GM12878 (cell line): ENCODE results near the gene ODAD4. TPM values are rescaled to one million over a fixed set of nuclear protein-coding genes. Genes with fewer than 3 reads are reported as not detected.

Experiments used
- ATAC-seq: fragments of 200-7000 bp; cut with Tn5 transposase; 3 replicates; pipeline ENCODE4 v1.9.1; 2020; ENCODE audit warnings: mild to moderate bottlenecking, moderate library complexity
- BruUV-seq: library from RNA; stranded (reverse); fragments of 400-500 nt; replicated peaks from 2 replicates; lab custom pipeline; 2021; lab: Mats Ljungman, UMichigan
- CTCF ChIA-PET: fragments of 300-600 bp; sonication (Branson Sonifier 250); formaldehyde crosslinking; extraction: SDS; loops from one replicate; lab custom pipeline; 2021; ENCODE audit warnings: inconsistent platforms; lab: Yijun Ruan, JAX
- POLR2A ChIA-PET: fragments of 350-600 bp; formaldehyde crosslinking; extraction: SDS; loops from one replicate; lab custom pipeline; 2021; ENCODE audit warnings: inconsistent platforms; lab: Charles Lee
- RAD21 ChIA-PET: fragments of 300-600 bp; sonication (Branson Sonifier 250); formaldehyde crosslinking; loops from one replicate; lab custom pipeline; 2023; ENCODE audit warnings: antibody characterized with exemption; ENCODE audit not compliant: unreplicated experiment; lab: Charles Lee
- SMC1A ChIA-PET: fragments of 300-600 bp; sonication (Branson Sonifier 250); formaldehyde crosslinking; loops from one replicate; lab custom pipeline; 2023; ENCODE audit not compliant: unreplicated experiment, uncharacterized antibody; lab: Charles Lee
- DNase-seq: peaks from one replicate; pipeline ENCODE4 v3.0.0-alpha.2; 2011; ENCODE audit warnings: low read depth, low spot score
- FAIRE-seq: peaks from 3 replicates; lab custom pipeline; 2011; peaks lifted over from hg19 to GRCh38; lab: Jason Lieb, UNC
- H2AFZ ChIP-seq: 2 replicates; pipeline ENCODE4 v1.6.0; 2011; ENCODE audit warnings: low read depth, low read length, control low read depth; ENCODE audit not compliant: control insufficient read depth
- H3K27ac ChIP-seq: 2 replicates; pipeline ENCODE4 v1.5.1; 2011; ENCODE audit warnings: control low read depth; ENCODE audit not compliant: control insufficient read depth, insufficient read depth
- H3K27me3 ChIP-seq, 2 experiments: replicated peaks in 1 of 2; 2 replicates each; pipeline versions ENCODE4 v1.6.0 to v1.6.1; 2011; ENCODE audit warnings: low read length in 1 of 2; ENCODE audit not compliant: control insufficient read depth in 2 of 2, insufficient read depth in 2 of 2
- H3K36me3 ChIP-seq, 2 experiments: 2 replicates each; pipeline ENCODE4 v1.5.1; 2011; ENCODE audit warnings: low read length in 1 of 2; ENCODE audit not compliant: control insufficient read depth in 2 of 2, insufficient read depth in 2 of 2
- H3K4me1 ChIP-seq: 2 replicates; pipeline ENCODE4 v1.6.1; 2011; ENCODE audit warnings: mild to moderate bottlenecking, low read length, moderate library complexity, mixed read lengths; ENCODE audit not compliant: control insufficient read depth, insufficient read depth
- H3K4me2 ChIP-seq: 2 replicates; pipeline ENCODE4 v1.6.0; 2011; ENCODE audit warnings: control low read depth; ENCODE audit not compliant: control insufficient read depth, insufficient read depth
- H3K4me3 ChIP-seq: fragments of 200-600 bp; sonication (generic); 2 replicates; pipeline ENCODE4 v1.5.1; 2016
- H3K79me2 ChIP-seq: 2 replicates; pipeline ENCODE4 v1.6.0; 2011; ENCODE audit warnings: low read length; ENCODE audit not compliant: control insufficient read depth, insufficient read depth
- H3K9ac ChIP-seq: 2 replicates; pipeline ENCODE4 v1.8.0; 2011; ENCODE audit warnings: low read length, control low read depth, mixed read lengths; ENCODE audit not compliant: control insufficient read depth, insufficient read depth
- H3K9me3 ChIP-seq: replicated peaks from 3 replicates; pipeline ENCODE4 v1.5.1; 2011; ENCODE audit warnings: mild to moderate bottlenecking, low read length; ENCODE audit not compliant: control insufficient read depth, insufficient read depth
- H4K20me1 ChIP-seq: 2 replicates; pipeline ENCODE4 v1.6.0; 2011; ENCODE audit not compliant: control insufficient read depth, insufficient read depth
- CREM ChIP-seq: IDR thresholded peaks from 2 replicates; pipeline ENCODE4 v1.6.1; 2014; ENCODE audit warnings: antibody characterized with exemption, low read depth
- KAT2A ChIP-seq: conservative IDR thresholded peaks from 2 replicates; pipeline ENCODE4 v1.6.1; 2011; ENCODE audit warnings: low read depth, low read length; ENCODE audit not compliant: control insufficient read depth
- POLR2A ChIP-seq: IDR thresholded peaks from 2 replicates; pipeline ENCODE4 v1.6.1; 2011; ENCODE audit warnings: low read depth, mild to moderate bottlenecking, low read length
- POLR2AphosphoS2 ChIP-seq: IDR thresholded peaks from 2 replicates; pipeline ENCODE4 v1.6.1; 2011; ENCODE audit warnings: low read depth, mild to moderate bottlenecking, low read length, improper control_type of control experiment, moderate library complexity
- POLR2AphosphoS5 ChIP-seq: IDR thresholded peaks from 2 replicates; pipeline ENCODE4 v1.6.1; 2011; ENCODE audit warnings: mild to moderate bottlenecking, low read length, inconsistent platforms
- TBL1XR1 ChIP-seq: IDR thresholded peaks from 2 replicates; pipeline ENCODE4 v1.6.1; 2012; ENCODE audit warnings: low read depth, low read length, improper control_type of control experiment
- ZZZ3 ChIP-seq: IDR thresholded peaks from 2 replicates; pipeline ENCODE4 v1.6.1; 2011; ENCODE audit warnings: low read depth; ENCODE audit not compliant: control insufficient read depth, insufficient read length
- WGBS: methylation state at CpG from one replicate; pipeline ENCODE4 v1.1.6; 2016; ENCODE audit warnings: low lambda C conversion rate; ENCODE audit not compliant: insufficient replicate concordance, insufficient coverage; ENCODE audit errors: missing lambda C conversion rate; 5-methylcytosine and 5-hydroxymethylcytosine counted together
- in situ Hi-C: fragments of 300-500 bp; cut with MboI; formaldehyde crosslinking; loops from 9 replicates; pipeline ENCODE4 v1.14.3; 2018; ENCODE audit warnings: mixed read lengths
- intact Hi-C: fragments of 100-400 bp; cut with micrococcal nuclease; formaldehyde crosslinking; loops from one replicate; pipeline ENCODE4 v1.14.2; 2022; ENCODE audit not compliant: unreplicated experiment
- polyA plus RNA-seq, 11 experiments: library from polyadenylated mRNA; depleted of rRNA in 4 of 11; unstranded in 6 of 11; stranded (reverse) in 5 of 11; fragments of >200 nt; fragmentation: Nextera tagmentation in 4 of 11; fragmentation: Illumina TruSeq in 1 of 11; extraction: Ambion mirVana in 4 of 11; extraction: Trizol in 1 of 11; gene quantifications; 1 replicate in 1 of 11; 2 replicates in 10 of 11; pipeline versions ENCODE4 v1.2.1 to v1.2.3, GENCODE V29; 2011 to 2016; ENCODE audit warnings: inconsistent platforms in 2 of 11, missing spikeins in 2 of 11, low read depth in 1 of 11
- total RNA-seq, 4 experiments: library from RNA; depleted of rRNA in 3 of 4; stranded (reverse); fragments of >200 nt in 3 of 4; fragmentation: Illumina TruSeq in 1 of 4; extraction: Trizol in 1 of 4; gene quantifications; 2 replicates each; pipeline versions ENCODE4 v1.2.1 to v1.2.3, GENCODE V29; 2013 to 2021
- TF ChIP-seq, protein P1 (sequence below): fragments of 450-650 bp; IDR thresholded peaks from 2 replicates; pipeline ENCODE4 v1.6.1; 2017; ENCODE audit warnings: borderline replicate concordance
- TF ChIP-seq, protein P2 (sequence below): IDR thresholded peaks from 2 replicates; pipeline ENCODE4 v1.6.1; 2011; ENCODE audit warnings: low read depth, low read length, improper control_type of control experiment, borderline replicate concordance

Gene ODAD4
- total and polyA plus RNA-seq, 10 of the 15 experiments (the other 5 are each of a cell fraction or from before 2014, with no cell fraction given), result 0.10 to 0.73 (median 0.35) TPM

DNA sequence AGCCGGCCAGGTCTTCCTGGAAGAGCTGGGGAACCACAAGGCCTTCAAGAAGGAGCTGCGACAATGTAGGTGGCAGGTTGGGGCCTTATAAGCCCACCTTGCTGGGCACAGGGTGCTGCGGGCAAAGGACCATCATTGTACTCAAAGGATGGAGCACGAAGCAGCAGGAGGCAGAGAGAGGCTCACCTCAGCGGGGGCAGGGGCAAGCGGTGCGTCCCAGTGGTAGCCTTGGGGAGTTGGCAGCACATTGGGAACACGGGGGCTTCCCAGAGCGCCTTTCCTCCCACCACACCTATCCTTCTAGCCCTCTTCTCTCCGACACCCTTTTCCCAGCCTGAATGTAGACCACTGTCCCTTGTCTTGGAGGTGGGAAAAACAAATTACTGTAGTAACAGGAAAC lies 38.3 kb downstream of the ODAD4 start (continued):
- TF ChIP-seq KAT2A, result no peak
- TF ChIP-seq POLR2AphosphoS2, result no peak
- TF ChIP-seq POLR2AphosphoS5, result no peak
- TF ChIP-seq, protein P1, sequence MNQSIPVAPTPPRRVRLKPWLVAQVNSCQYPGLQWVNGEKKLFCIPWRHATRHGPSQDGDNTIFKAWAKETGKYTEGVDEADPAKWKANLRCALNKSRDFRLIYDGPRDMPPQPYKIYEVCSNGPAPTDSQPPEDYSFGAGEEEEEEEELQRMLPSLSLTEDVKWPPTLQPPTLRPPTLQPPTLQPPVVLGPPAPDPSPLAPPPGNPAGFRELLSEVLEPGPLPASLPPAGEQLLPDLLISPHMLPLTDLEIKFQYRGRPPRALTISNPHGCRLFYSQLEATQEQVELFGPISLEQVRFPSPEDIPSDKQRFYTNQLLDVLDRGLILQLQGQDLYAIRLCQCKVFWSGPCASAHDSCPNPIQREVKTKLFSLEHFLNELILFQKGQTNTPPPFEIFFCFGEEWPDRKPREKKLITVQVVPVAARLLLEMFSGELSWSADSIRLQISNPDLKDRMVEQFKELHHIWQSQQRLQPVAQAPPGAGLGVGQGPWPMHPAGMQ, result no peak
- no peak for TF ChIP-seq ZZZ3
- TF ChIP-seq, protein P2, sequence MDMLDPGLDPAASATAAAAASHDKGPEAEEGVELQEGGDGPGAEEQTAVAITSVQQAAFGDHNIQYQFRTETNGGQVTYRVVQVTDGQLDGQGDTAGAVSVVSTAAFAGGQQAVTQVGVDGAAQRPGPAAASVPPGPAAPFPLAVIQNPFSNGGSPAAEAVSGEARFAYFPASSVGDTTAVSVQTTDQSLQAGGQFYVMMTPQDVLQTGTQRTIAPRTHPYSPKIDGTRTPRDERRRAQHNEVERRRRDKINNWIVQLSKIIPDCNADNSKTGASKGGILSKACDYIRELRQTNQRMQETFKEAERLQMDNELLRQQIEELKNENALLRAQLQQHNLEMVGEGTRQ, result no peak
- TF ChIP-seq TBL1XR1, result no peak
- TF ChIP-seq, all 136 proteins: peak for 3

DNA sequence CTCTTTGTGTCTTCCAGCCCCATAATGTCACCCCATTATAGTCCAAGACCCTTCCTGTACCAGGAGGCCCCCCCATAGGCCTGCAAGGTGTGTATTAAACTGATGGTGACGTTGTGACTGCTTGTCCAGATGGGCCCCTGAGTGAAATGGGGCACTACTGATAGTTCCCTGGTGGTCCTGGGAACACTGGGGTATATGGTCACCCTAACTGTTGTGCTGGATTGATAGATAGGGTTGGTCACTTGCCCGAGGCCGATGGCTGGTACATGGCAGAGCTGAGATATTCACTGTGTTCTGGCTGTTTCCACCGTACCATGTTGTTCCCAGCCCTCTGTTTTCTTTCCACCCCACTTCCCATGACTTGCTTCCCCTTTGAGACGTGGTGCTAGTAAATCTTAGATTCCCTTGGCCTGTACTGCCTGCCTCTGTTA lies 40.5 kb downstream of the ODAD4 start:
- Histone ChIP-seq H3K4me1 (peaks cover 15% of the 10 kb centered on the region), H4K20me1 (no peaks in the 10 kb centered on the region), H3K36me3 (peaks cover 24 to 27% of the 10 kb centered on the region in 2 experiments), H3K9ac (no peak overlapping the region), H3K4me2 (no peak overlapping the region), H2AFZ (no peak overlapping the region), H3K79me2 (peaks cover 23% of the 10 kb centered on the region), H3K27me3 (no peaks in the 10 kb centered on the region), H3K9me3 (no peaks in the 10 kb centered on the region), H3K27ac (no peak overlapping the region), H3K4me3 (no peak overlapping the region)
- DNase-seq (no peak), ATAC-seq (no peak), FAIRE-seq (no peak)
- BruUV-seq, result TSS peak; percentile 30
- SMC1A ChIA-PET, result no interaction called here
- POLR2A ChIA-PET, result no interaction called here
- intact Hi-C loops, result no loop called here
- WGBS, result 80% methylated on average over 5 of the region's 5 CpGs
- in situ Hi-C loops, result no loop called here
- CTCF ChIA-PET, result interaction anchor here (2.6 kb wide), 1 partner anchor 8 kb away, joined by 11 read pairs; no protein-coding TSS in a partner anchor
- RAD21 ChIA-PET, result no interaction called here
- no peak for TF ChIP-seq CREM
- TF ChIP-seq POLR2AphosphoS5, result peak; percentile 34; the same call in 1 of the 2 replicates
- TF ChIP-seq POLR2A, result peak; percentile 51; the same call in 1 of the 2 replicates
